Naive thymus-derived CD4-positive, alpha-beta T cell (primary cell): ENCODE data around the gene PLRG1. TPM values are rescaled to one million over a fixed set of nuclear protein-coding genes. Genes with fewer than 3 reads are reported as not detected.

Experiments
- ATAC-seq: fragments of 150-1000 bp; cut with Tn5 transposase; 2 replicates; pipeline ENCODE4 v1.10.0; 2021; ENCODE audit warnings: mild to moderate bottlenecking, moderate library complexity
- CTCF ChIA-PET: fragments of 350-600 bp; sonication (Branson Sonifier 250); formaldehyde crosslinking; loops from one replicate; lab custom pipeline; 2021; ENCODE audit warnings: antibody characterized with exemption; lab: Charles Lee
- POLR2A ChIA-PET: fragments of 350-600 bp; sonication (Branson Sonifier 250); formaldehyde crosslinking; loops from one replicate; lab custom pipeline; 2021; ENCODE audit warnings: antibody characterized with exemption, inconsistent platforms; lab: Charles Lee
- DNase-seq, 9 donors: peaks; one replicate each; pipeline versions ENCODE4 v3.0.0 to v3.0.0-alpha.2; 2020 to 2022; ENCODE audit warnings: mixed read lengths in 1 of 9
- H3K27ac ChIP-seq: one replicate; pipeline ENCODE4 v1.7.0; 2013; ENCODE audit warnings: mild to moderate bottlenecking, low read depth, low read length, moderate library complexity
- H3K27me3 ChIP-seq, 2 donors: one replicate each; pipeline ENCODE4 v1.7.0; 2013; ENCODE audit warnings: low read length in 2 of 2, mild to moderate bottlenecking in 2 of 2, moderate library complexity in 2 of 2; ENCODE audit not compliant: control insufficient read depth in 2 of 2, insufficient read depth in 2 of 2
- H3K36me3 ChIP-seq, 3 experiments: 1 replicate in 2 of 3; 2 replicates in 1 of 3; pipeline ENCODE4 v1.7.0; 2013; ENCODE audit warnings: low read length in 3 of 3, mild to moderate bottlenecking in 3 of 3, moderate library complexity in 1 of 3; ENCODE audit not compliant: insufficient read depth in 3 of 3, control insufficient read depth in 2 of 3
- H3K4me1 ChIP-seq, 2 donors: one replicate each; pipeline ENCODE4 v1.7.0; 2013; ENCODE audit warnings: low read length in 2 of 2, mild to moderate bottlenecking in 2 of 2, moderate library complexity in 1 of 2; ENCODE audit not compliant: control insufficient read depth in 2 of 2, insufficient read depth in 2 of 2
- H3K4me3 ChIP-seq: 2 replicates; pipeline ENCODE4 v1.7.0; 2013; ENCODE audit warnings: mild to moderate bottlenecking, low read length
- H3K9me3 ChIP-seq, 3 experiments: 1 replicate in 2 of 3; 2 replicates in 1 of 3; pipeline ENCODE4 v1.7.0; 2013; ENCODE audit warnings: low read length in 3 of 3; ENCODE audit not compliant: control insufficient read depth in 2 of 3
- H3K27ac Mint-ChIP-seq, 9 donors: one replicate each; pipeline ENCODE4 v1.8.0; 2020 to 2022; ENCODE audit warnings: mixed read lengths in 9 of 9, mild to moderate bottlenecking in 8 of 9, moderate library complexity in 5 of 9, inconsistent platforms in 2 of 9
- H3K27me3 Mint-ChIP-seq, 5 donors: one replicate each; pipeline ENCODE4 v1.8.0; 2021 to 2022; ENCODE audit warnings: mixed read lengths in 5 of 5, mild to moderate bottlenecking in 1 of 5
- H3K36me3 Mint-ChIP-seq, 5 donors: one replicate each; pipeline ENCODE4 v1.8.0; 2020 to 2022; ENCODE audit warnings: mixed read lengths in 5 of 5, mild to moderate bottlenecking in 3 of 5, inconsistent platforms in 1 of 5
- H3K4me1 Mint-ChIP-seq, 7 donors: one replicate each; pipeline ENCODE4 v1.8.0; 2020 to 2022; ENCODE audit warnings: mixed read lengths in 7 of 7, mild to moderate bottlenecking in 3 of 7, inconsistent platforms in 1 of 7
- H3K4me3 Mint-ChIP-seq, 10 donors: one replicate each; pipeline ENCODE4 v1.8.0; 2020 to 2022; ENCODE audit warnings: mild to moderate bottlenecking in 10 of 10, mixed read lengths in 10 of 10, moderate library complexity in 6 of 10, inconsistent platforms in 2 of 10
- H3K9me3 Mint-ChIP-seq, 11 donors: one replicate each; pipeline ENCODE4 v1.8.0; 2020 to 2022; ENCODE audit warnings: mixed read lengths in 11 of 11, mild to moderate bottlenecking in 4 of 11, inconsistent platforms in 1 of 11, moderate library complexity in 1 of 11
- intact Hi-C, 2 donors: fragments of 100-400 bp; cut with micrococcal nuclease; formaldehyde crosslinking; loops; one replicate each; pipeline ENCODE4 v1.15.1; 2023
- polyA plus RNA-seq, 2 donors: library from polyadenylated mRNA; unstranded; fragments of 300-500 nt; fragmentation: Illumina TruSeq; gene quantifications; one replicate each; pipeline ENCODE4 v1.2.3, GENCODE V29; 2021
- total RNA-seq, 6 experiments: library from RNA in 5 of 6; stranded (reverse) in 5 of 6; gene quantifications; 1 replicate in 5 of 6; 2 replicates in 1 of 6; pipeline ENCODE4 v1.2.3 and lab custom pipeline; 2021 to 2026

The PLRG1 gene
- total and polyA plus RNA-seq, 7 experiments from 2014 or later: 43.6 to 99.4 (median 87.7) TPM

- Mint-ChIP-seq H3K27me3 (peaks cover 27 to 47% (median 30%) of the 10 kb centered on the region in 5 donors), H3K36me3 (no peaks in the 10 kb centered on the region), H3K9me3 (no peaks in the 10 kb centered on the region), H3K27ac (no peak overlapping the region), H3K4me3 (no peak overlapping the region), H3K4me1 (no peaks in the 10 kb centered on the region)
- ChIA-PET CTCF (interaction anchor here (0.6 kb wide), 1 partner anchor 13 kb away, joined by 3 read pairs; no protein-coding TSS in a partner anchor), POLR2A (no interaction called here)
- ATAC-seq (no peak), DNase-seq (no peak)
- Histone ChIP-seq H3K36me3 (no peaks in the 10 kb centered on the region), H3K4me3 (no peak overlapping the region), H3K4me1 (no peaks in the 10 kb centered on the region), H3K27ac (no peak overlapping the region), H3K9me3 (no peaks in the 10 kb centered on the region), H3K27me3 (peaks cover 0 to 4% of the 10 kb centered on the region in 2 donors)
- intact Hi-C loops: loop anchor here (5.0 kb wide), 2 partner anchors 215 to 720 kb away; partner anchors contain the start of gene SFRP2 (in 2 of the 2)
These were observed 43.0 kb downstream of the PLRG1 start for GRCh38 chr4:154507156-154507555.

- Histone ChIP-seq H3K36me3 (no peaks in the 10 kb centered on the region), H3K27ac (no peak overlapping the region), H3K4me3 (no peak overlapping the region), H3K9me3 (no peaks in the 10 kb centered on the region), H3K27me3 (peaks cover 0 to 4% of the 10 kb centered on the region in 2 donors), H3K4me1 (no peaks in the 10 kb centered on the region)
- Mint-ChIP-seq H3K27ac (no peak overlapping the region), H3K9me3 (no peaks in the 10 kb centered on the region), H3K4me1 (no peaks in the 10 kb centered on the region), H3K4me3 (no peak overlapping the region), H3K27me3 (peaks cover 22 to 47% (median 30%) of the 10 kb centered on the region in 5 donors), H3K36me3 (no peaks in the 10 kb centered on the region)
- CTCF ChIA-PET: no interaction called here
- POLR2A ChIA-PET: no interaction called here
- intact Hi-C loops: loop anchor here (1.0 to 5.0 kb wide), 3 partner anchors 177 to 719 kb away; partner anchors contain the start of gene SFRP2 (in 2 of the 2)
- DNase-seq (peak in 2 of 9 donors; percentile 4 to 24), ATAC-seq (no peak)
These were observed 43.9 kb downstream of the PLRG1 start for GRCh38 chr4:154506253-154506652.

- no peaks in the 10 kb centered on the region for H3K9me3 Mint-ChIP-seq
- no peaks in the 10 kb centered on the region for H3K36me3 Mint-ChIP-seq
- ChIA-PET POLR2A (no interaction called here), CTCF (no interaction called here)
- peaks cover 22 to 51% (median 31%) of the 10 kb centered on the region in 5 donors for H3K27me3 Mint-ChIP-seq
- no peak overlapping the region for H3K4me3 Mint-ChIP-seq
- H3K27ac ChIP-seq: no peak overlapping the region
- no peaks in the 10 kb centered on the region for H3K4me1 ChIP-seq
- peaks cover 0 to 4% of the 10 kb centered on the region in 2 donors for H3K27me3 ChIP-seq
- no peaks in the 10 kb centered on the region for H3K4me1 Mint-ChIP-seq
- intact Hi-C loops: no loop called here
- H3K36me3 ChIP-seq: no peaks in the 10 kb centered on the region
- ATAC-seq (no peak), DNase-seq (no peak)
- no peak overlapping the region for H3K4me3 ChIP-seq
- no peaks in the 10 kb centered on the region for H3K9me3 ChIP-seq
- H3K27ac Mint-ChIP-seq: no peak overlapping the region
These were observed 46.6 kb downstream of the PLRG1 start for GRCh38 chr4:154503598-154503997.

- no peak for ATAC-seq
- CTCF ChIA-PET: no interaction called here
- no peak overlapping the region for H3K27ac Mint-ChIP-seq
These were observed 48.1 kb downstream of the PLRG1 start for GRCh38 chr4:154502111-154502510.

GRCh38 chr4:154497889-154498288 is 52.3 kb downstream of the PLRG1 start:
- POLR2A ChIA-PET: no interaction called here
- no peak for DNase-seq
- ATAC-seq: no peak
- intact Hi-C loops: no loop called here
- Histone ChIP-seq H3K27ac (no peak overlapping the region), H3K36me3 (no peaks in the 10 kb centered on the region), H3K9me3 (no peaks in the 10 kb centered on the region), H3K4me1 (no peaks in the 10 kb centered on the region), H3K4me3 (no peak overlapping the region), H3K27me3 (peaks cover 0 to 4% of the 10 kb centered on the region in 2 donors)
- Mint-ChIP-seq H3K4me1 (peaks cover 0 to 3% (median 0%) of the 10 kb centered on the region in 7 donors), H3K27ac (no peak overlapping the region), H3K27me3 (peaks cover 28 to 59% (median 41%) of the 10 kb centered on the region in 5 donors), H3K36me3 (no peaks in the 10 kb centered on the region), H3K9me3 (peaks cover 0 to 1% (median 0%) of the 10 kb centered on the region in 11 donors), H3K4me3 (no peak overlapping the region)
- CTCF ChIA-PET: interaction anchor here (0.5 kb wide), 1 partner anchor 255 kb away, joined by 7 read pairs; no protein-coding TSS in a partner anchor

More at GRCh38 chr4:154502111-154502510, 48.1 kb downstream of the PLRG1 start:
- Histone ChIP-seq H3K4me3 (no peak overlapping the region), H3K27ac (no peak overlapping the region), H3K36me3 (no peaks in the 10 kb centered on the region), H3K27me3 (peaks cover 0 to 4% of the 10 kb centered on the region in 2 donors), H3K9me3 (no peaks in the 10 kb centered on the region), H3K4me1 (no peaks in the 10 kb centered on the region)
- H3K27me3 Mint-ChIP-seq: peaks cover 27 to 54% (median 39%) of the 10 kb centered on the region in 5 donors
- intact Hi-C loops: no loop called here
- no peak overlapping the region for H3K4me3 Mint-ChIP-seq
- POLR2A ChIA-PET: no interaction called here
- peaks cover 0 to under 1% (median 0%) of the 10 kb centered on the region in 11 donors for H3K9me3 Mint-ChIP-seq
- H3K36me3 Mint-ChIP-seq: no peaks in the 10 kb centered on the region
- DNase-seq: no peak
- H3K4me1 Mint-ChIP-seq: no peaks in the 10 kb centered on the region

GRCh38 chr4:154495867-154496266 is 54.3 kb downstream of the PLRG1 start:
- no peak for ATAC-seq
- Histone ChIP-seq H3K36me3 (no peaks in the 10 kb centered on the region), H3K4me1 (no peaks in the 10 kb centered on the region), H3K27ac (no peak overlapping the region), H3K4me3 (no peak overlapping the region), H3K27me3 (no peaks in the 10 kb centered on the region), H3K9me3 (no peaks in the 10 kb centered on the region)
- intact Hi-C loops: no loop called here
- no peaks in the 10 kb centered on the region for H3K36me3 Mint-ChIP-seq
- peaks cover 44 to 69% (median 56%) of the 10 kb centered on the region in 5 donors for H3K27me3 Mint-ChIP-seq
- CTCF ChIA-PET: interaction anchor here (0.7 kb wide), 1 partner anchor 874 kb away, joined by 4 read pairs; no protein-coding TSS in a partner anchor
- DNase-seq: no peak
- no peak overlapping the region for H3K27ac Mint-ChIP-seq
- POLR2A ChIA-PET: no interaction called here
- H3K4me3 Mint-ChIP-seq: no peak overlapping the region
- H3K9me3 Mint-ChIP-seq: peaks cover 0 to 1% (median 0%) of the 10 kb centered on the region in 11 donors
- H3K4me1 Mint-ChIP-seq: peaks cover 6 to 22% (median 16%) of the 10 kb centered on the region in 7 donors

- POLR2A ChIA-PET: no interaction called here
- Mint-ChIP-seq H3K27me3 (peaks cover 40 to 80% (median 65%) of the 10 kb centered on the region in 5 donors), H3K36me3 (peaks cover 0 to 3% (median 0%) of the 10 kb centered on the region in 5 donors), H3K4me1 (peaks cover 11 to 32% (median 20%) of the 10 kb centered on the region in 7 donors), H3K4me3 (peak overlapping the region; percentile 5 to 87 (median 72)), H3K9me3 (peaks cover 0 to 1% (median 0%) of the 10 kb centered on the region in 11 donors), H3K27ac (peak overlapping the region in 1 of 9 donors; percentile 17)
- Histone ChIP-seq H3K4me3 (no peak overlapping the region), H3K27me3 (no peaks in the 10 kb centered on the region), H3K27ac (no peak overlapping the region), H3K4me1 (no peaks in the 10 kb centered on the region), H3K9me3 (no peaks in the 10 kb centered on the region), H3K36me3 (no peaks in the 10 kb centered on the region)
- ATAC-seq (no peak), DNase-seq (peak in 2 of 9 donors; percentile 7 to 26)
- CTCF ChIA-PET: no interaction called here
- intact Hi-C loops: loop anchor here in 1 of 2 donors (5.0 kb wide), 1 partner anchor 250 kb away; the partner anchor contains the start of gene LRAT
These were observed 57.9 kb downstream of the PLRG1 start for GRCh38 chr4:154492288-154492687.
